Stimulated activated CD8-positive, alpha-beta memory T cell treated with anti-CD3 and anti-CD28 coated beads, Interleukin-7, amount 100 ng/mL, for 24 hours (primary cell): ENCODE data around the gene LMNTD1.
"Not testable (repeated sequence)": the region's sequence is repeated elsewhere in the genome, so short reads cannot be mapped to it uniquely, and the experiment has no call there.

Experiments
- DNase-seq: peaks from one replicate; pipeline ENCODE4 v3.0.0-alpha.2; 2020; ENCODE audit warnings: low read depth

The LMNTD1 gene

GRCh38 chr12:25433024-25433423, 120.1 kb downstream of the LMNTD1 start:
- no peak for DNase-seq

DNA sequence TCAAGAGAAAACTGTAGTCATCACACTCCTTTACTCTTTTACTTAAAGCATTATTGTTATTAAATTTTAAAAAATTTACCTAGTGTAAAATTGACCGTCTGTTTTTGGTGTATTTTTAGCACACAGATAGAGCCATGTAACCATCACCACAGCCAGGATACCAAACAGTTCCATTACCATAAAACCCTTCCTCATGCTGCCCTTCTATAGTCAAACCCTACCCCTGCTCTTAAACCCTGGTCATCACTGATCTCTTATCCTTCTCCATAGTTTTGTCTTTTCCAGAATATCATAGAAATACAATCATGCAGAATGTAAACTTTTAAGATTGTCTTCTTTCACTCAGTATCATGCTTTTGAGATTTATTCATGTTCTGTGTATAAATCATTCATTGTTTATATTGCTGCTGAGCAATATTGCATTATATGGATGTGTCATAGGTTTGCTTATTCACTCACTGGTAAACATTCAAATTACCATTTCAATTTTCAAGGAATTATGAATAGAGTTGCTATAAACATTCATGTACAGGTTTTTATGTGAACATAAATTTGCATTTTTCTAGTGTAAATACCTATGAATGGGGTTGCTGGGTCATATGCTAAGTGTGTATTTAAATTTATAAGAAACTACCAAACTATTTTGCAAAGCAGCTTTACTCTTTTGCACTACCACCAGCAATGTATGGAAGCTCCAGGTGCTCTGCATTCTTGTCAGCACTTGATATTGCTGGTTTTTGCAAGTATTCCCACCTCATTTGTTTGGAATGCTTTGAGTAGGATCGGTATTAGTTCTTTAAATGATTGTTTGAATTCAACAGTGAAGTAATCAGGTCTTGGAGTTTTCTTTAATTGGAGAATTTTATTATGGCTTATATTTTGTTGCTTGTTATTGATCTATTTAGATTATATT, 125.5 kb downstream of the LMNTD1 start:
- DNase-seq, result no peak

DNA sequence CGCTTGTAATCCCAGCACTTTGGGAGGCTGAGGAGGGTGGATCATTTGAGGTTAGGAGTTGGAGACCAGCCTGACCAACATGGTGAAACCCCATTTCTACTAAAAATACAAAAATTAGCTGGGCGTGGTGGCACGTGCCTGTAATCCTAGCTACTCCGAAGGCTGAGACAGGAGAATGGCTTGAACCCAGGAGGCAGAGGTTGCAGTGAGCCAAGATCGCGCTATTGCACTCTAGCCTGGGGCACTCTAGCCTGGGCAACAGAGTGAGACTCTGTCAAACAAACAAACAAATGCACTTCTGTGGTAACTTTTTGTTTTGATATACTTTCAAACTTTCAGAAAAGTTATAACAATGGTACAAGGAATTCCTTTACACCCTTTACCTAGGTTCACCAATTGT, 126.3 kb downstream of the LMNTD1 start:
- DNase-seq, result not testable (repeated sequence)
